ENCODE measurements around the gene CGNL1. TPM values are rescaled to one million over a fixed set of nuclear protein-coding genes. Genes with fewer than 3 reads are reported as not detected.

The CGNL1 gene
- polyA plus RNA-seq, 2 of the 4 experiments (the other 2 are of a cell fraction) = 1.4 to 1.8 TPM

DNA sequence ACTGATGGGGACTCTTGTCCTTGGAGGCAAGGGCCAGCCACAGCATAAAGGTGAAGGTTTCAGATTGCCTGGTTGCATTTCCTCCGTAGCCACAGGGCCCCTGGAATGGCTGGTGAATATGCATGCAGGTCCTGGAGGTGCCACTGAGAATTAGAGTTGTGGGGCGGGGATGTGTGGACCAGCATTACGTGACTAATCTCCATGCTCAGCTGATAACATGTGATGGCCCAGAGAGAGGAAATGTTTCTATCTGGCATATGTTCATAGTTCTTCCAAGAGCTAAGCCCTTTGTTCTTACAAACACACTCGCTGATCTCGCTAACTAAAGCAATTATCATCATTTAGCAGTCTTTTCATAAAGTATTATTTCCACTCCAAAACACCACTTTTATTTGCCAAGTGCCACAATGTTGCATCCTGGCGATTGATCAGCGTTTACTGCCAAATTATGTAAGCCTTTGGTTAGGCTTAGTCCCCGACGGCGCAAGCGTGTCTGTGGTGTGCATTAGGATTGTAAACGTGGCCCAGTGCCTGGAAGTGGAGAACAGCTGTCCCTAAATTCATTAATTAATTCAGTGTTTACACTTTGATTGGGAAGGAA lies 55.9 kb downstream of the CGNL1 start:
- no peak for ATAC-seq
- WGBS (ENCODE audit: missing lambda C conversion rate) = 91% methylated on average over 12 of the region's 12 CpGs
- peaks cover 16% of the 10 kb centered on the region for H3K4me1 ChIP-seq

DNA sequence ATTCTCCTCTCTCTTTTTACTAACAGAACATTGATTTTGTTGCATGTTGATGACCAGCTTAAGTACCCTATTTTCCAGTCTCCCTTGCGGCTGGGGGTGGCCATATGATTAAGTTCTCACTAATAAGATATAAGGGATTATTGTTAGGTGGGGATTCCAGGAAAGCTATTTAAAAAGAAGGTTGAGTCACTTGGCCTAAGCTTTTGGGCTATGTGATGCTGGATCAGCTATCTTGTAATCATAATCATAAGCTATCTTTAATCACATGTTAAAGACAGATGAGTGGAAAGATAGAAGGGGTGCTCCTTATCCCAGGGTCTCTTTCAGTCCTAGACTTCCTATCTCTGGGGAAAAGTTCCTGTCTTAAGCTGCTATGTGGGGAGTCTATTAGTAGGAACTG lies 59.9 kb downstream of the CGNL1 start:
- no peak for TF ChIP-seq MAZ (IDR thresholded peaks at IDR 0.05; ENCODE audit: borderline replicate concordance, low read depth, low read length)
- TF ChIP-seq, protein P1, sequence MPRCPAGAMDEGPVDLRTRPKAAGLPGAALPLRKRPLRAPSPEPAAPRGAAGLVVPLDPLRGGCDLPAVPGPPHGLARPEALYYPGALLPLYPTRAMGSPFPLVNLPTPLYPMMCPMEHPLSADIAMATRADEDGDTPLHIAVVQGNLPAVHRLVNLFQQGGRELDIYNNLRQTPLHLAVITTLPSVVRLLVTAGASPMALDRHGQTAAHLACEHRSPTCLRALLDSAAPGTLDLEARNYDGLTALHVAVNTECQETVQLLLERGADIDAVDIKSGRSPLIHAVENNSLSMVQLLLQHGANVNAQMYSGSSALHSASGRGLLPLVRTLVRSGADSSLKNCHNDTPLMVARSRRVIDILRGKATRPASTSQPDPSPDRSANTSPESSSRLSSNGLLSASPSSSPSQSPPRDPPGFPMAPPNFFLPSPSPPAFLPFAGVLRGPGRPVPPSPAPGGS (IDR thresholded peaks at IDR 0.05) = no peak
- no peak for TF ChIP-seq ZNF302 (CRISPR knock-in tag; IDR thresholded peaks at IDR 0.05)
- no peak for TF ChIP-seq CBX2 (IDR thresholded peaks at IDR 0.05; ENCODE audit: borderline replicate concordance, low read depth)
- TF ChIP-seq MYC (IDR thresholded peaks at IDR 0.05; ENCODE audit: borderline replicate concordance, low read length) = no peak
- no peak for TF ChIP-seq PHF8 (IDR thresholded peaks at IDR 0.05; ENCODE audit: borderline replicate concordance, low read depth)
- TF ChIP-seq JUN (IDR thresholded peaks at IDR 0.05) = no peak
- Histone ChIP-seq H3K4me2 (no peak overlapping the region), H3K4me3 (no peak overlapping the region), H3K4me1 (no peaks in the 10 kb centered on the region), H3K27ac (no peak overlapping the region), H3K9me3 (no peaks in the 10 kb centered on the region)
- ChIA-PET CTCF (interaction anchor here (1.1 to 2.2 kb wide), 7 partner anchors 9 to 105 kb away, joined by 3 to 8 read pairs (median 4); partner anchors contain the start of gene CGNL1), POLR2A (no interaction called here)
- no peak for ATAC-seq
- no peak for FAIRE-seq
- no peak for DNase-seq (ENCODE audit: low read depth in 1 of 2, low spot score in 1 of 2)
- WGBS (ENCODE audit: missing lambda C conversion rate) = 86% methylated on average over 1 of the region's 1 CpG

More for the DNA sequence above, 55.9 kb downstream of the CGNL1 start:
- H3K4me2 ChIP-seq = no peak overlapping the region
- H3K4me3 ChIP-seq = no peak overlapping the region
- H3K9me3 ChIP-seq = no peaks in the 10 kb centered on the region
- TF ChIP-seq SREBF2 (IDR thresholded peaks at IDR 0.05) = no peak
- no peak overlapping the region for H3K27ac ChIP-seq
- no peak for DNase-seq (ENCODE audit: low read depth in 1 of 2, low spot score in 1 of 2)
- ChIA-PET CTCF (interaction anchor here (0.9 to 1.3 kb wide), 3 partner anchors 13 to 95 kb away, joined by 3 to 4 read pairs (median 4); no protein-coding TSS in a partner anchor), POLR2A (no interaction called here)
- no peak for FAIRE-seq

DNA sequence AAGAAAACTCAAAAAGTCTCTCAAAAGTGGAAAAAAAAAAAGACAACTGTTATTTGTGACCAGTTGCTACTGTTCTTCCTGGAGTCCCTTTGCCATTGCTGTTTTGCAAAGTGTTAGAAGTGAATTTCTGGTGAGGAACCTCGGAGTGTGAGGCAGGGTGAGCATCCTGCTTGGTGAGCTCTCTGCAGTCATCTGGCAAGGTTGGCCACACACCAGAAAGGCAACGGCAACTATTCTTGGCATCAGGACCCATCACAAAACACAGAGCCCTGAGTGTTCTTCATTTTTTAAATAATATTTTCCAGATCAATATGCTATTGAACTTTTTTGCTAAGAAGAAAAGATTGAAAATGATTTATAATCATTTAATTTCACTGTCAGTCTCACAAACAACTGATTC lies 60.7 kb downstream of the CGNL1 start:
- Histone ChIP-seq H3K4me1 (no peaks in the 10 kb centered on the region), H3K4me3 (no peak overlapping the region), H3K27ac (no peak overlapping the region), H3K9me3 (no peaks in the 10 kb centered on the region), H3K4me2 (no peak overlapping the region)
- ATAC-seq (no peak), FAIRE-seq (no peak), DNase-seq (ENCODE audit: low read depth in 1 of 2, low spot score in 1 of 2) (no peak)
- ChIA-PET CTCF (interaction anchor here (1.3 to 2.2 kb wide), 5 partner anchors 10 to 96 kb away, joined by 3 to 7 read pairs (median 4); partner anchors contain the start of gene CGNL1), POLR2A (no interaction called here)
- WGBS (ENCODE audit: missing lambda C conversion rate) = 71% methylated on average over 2 of the region's 2 CpGs
- TF ChIP-seq RARB (CRISPR knock-in tag; IDR thresholded peaks at IDR 0.05) (no peak), JUNB (IDR thresholded peaks at IDR 0.05) (no peak), GATA3 (IDR thresholded peaks at IDR 0.05; ENCODE audit: borderline replicate concordance) (no peak), JUN (IDR thresholded peaks at IDR 0.05) (no peak), HDAC2 (IDR thresholded peaks at IDR 0.05) (no peak), HOXA7 (CRISPR knock-in tag; IDR thresholded peaks at IDR 0.05) (no peak), ESRRA (IDR thresholded peaks at IDR 0.05; ENCODE audit: borderline replicate concordance, low read length) (no peak), MYC (IDR thresholded peaks at IDR 0.05; ENCODE audit: borderline replicate concordance, low read length) (no peak), CHD4 (IDR thresholded peaks at IDR 0.05; ENCODE audit: borderline replicate concordance) (no peak), EHMT2 (IDR thresholded peaks at IDR 0.05; ENCODE audit: low read depth) (no peak), EHF (CRISPR knock-in tag; IDR thresholded peaks at IDR 0.05) (no peak), PHF8 (IDR thresholded peaks at IDR 0.05; ENCODE audit: borderline replicate concordance, low read depth) (no peak), FOSL2 (IDR thresholded peaks at IDR 0.05) (no peak), FOSL2 (CRISPR knock-in tag; IDR thresholded peaks at IDR 0.05) (no peak)
- TF ChIP-seq, protein P1 (IDR thresholded peaks at IDR 0.05) = no peak
- TF ChIP-seq, protein P2, sequence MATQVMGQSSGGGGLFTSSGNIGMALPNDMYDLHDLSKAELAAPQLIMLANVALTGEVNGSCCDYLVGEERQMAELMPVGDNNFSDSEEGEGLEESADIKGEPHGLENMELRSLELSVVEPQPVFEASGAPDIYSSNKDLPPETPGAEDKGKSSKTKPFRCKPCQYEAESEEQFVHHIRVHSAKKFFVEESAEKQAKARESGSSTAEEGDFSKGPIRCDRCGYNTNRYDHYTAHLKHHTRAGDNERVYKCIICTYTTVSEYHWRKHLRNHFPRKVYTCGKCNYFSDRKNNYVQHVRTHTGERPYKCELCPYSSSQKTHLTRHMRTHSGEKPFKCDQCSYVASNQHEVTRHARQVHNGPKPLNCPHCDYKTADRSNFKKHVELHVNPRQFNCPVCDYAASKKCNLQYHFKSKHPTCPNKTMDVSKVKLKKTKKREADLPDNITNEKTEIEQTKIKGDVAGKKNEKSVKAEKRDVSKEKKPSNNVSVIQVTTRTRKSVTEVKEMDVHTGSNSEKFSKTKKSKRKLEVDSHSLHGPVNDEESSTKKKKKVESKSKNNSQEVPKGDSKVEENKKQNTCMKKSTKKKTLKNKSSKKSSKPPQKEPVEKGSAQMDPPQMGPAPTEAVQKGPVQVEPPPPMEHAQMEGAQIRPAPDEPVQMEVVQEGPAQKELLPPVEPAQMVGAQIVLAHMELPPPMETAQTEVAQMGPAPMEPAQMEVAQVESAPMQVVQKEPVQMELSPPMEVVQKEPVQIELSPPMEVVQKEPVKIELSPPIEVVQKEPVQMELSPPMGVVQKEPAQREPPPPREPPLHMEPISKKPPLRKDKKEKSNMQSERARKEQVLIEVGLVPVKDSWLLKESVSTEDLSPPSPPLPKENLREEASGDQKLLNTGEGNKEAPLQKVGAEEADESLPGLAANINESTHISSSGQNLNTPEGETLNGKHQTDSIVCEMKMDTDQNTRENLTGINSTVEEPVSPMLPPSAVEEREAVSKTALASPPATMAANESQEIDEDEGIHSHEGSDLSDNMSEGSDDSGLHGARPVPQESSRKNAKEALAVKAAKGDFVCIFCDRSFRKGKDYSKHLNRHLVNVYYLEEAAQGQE (IDR thresholded peaks at IDR 0.05) = no peak
